ENCODE measurements around the gene FOLR3.
"Not testable (repeated sequence)": the region's sequence is repeated elsewhere in the genome, so short reads cannot be mapped to it uniquely, and the experiment has no call there.

FOLR3 gene

GRCh38 chr11:72138821-72139390, 3.4 kb downstream of the FOLR3 start:
- no peak overlapping the region for H3K9ac ChIP-seq (ENCODE audit: low read depth, low read length)
- H3K4me1 ChIP-seq (ENCODE audit: insufficient read depth, low read length): no peaks in the 10 kb centered on the region
- no peaks in the 10 kb centered on the region for H3K36me3 ChIP-seq (ENCODE audit: insufficient read depth, low read length)
- H3K9me3 ChIP-seq (ENCODE audit: control insufficient read depth, insufficient read depth, low read length): no peaks in the 10 kb centered on the region

- H3K9ac ChIP-seq (ENCODE audit: low read depth, low read length): no peak overlapping the region
- H3K9me3 ChIP-seq (ENCODE audit: control insufficient read depth, insufficient read depth, low read length): no peaks in the 10 kb centered on the region
- no peaks in the 10 kb centered on the region for H3K4me1 ChIP-seq (ENCODE audit: insufficient read depth, low read length)
- H3K36me3 ChIP-seq (ENCODE audit: insufficient read depth, low read length): no peaks in the 10 kb centered on the region
Observed at GRCh38 chr11:72139500-72139899, 4.0 kb downstream of the FOLR3 start.

- Histone ChIP-seq H3K9me3 (ENCODE audit: control insufficient read depth, insufficient read depth, low read length) (no peaks in the 10 kb centered on the region), H3K4me1 (ENCODE audit: insufficient read depth, low read length) (no peaks in the 10 kb centered on the region), H3K9ac (ENCODE audit: low read depth, low read length) (no peak overlapping the region), H3K36me3 (ENCODE audit: insufficient read depth, low read length) (no peaks in the 10 kb centered on the region)
Observed at GRCh38 chr11:72140661-72141060, 5.1 kb downstream of the FOLR3 start.

- no peaks in the 10 kb centered on the region for H3K9me3 ChIP-seq (ENCODE audit: control insufficient read depth, insufficient read depth, low read length)
- H3K9ac ChIP-seq (ENCODE audit: low read depth, low read length): no peak overlapping the region
- no peaks in the 10 kb centered on the region for H3K4me1 ChIP-seq (ENCODE audit: insufficient read depth, low read length)
- no peaks in the 10 kb centered on the region for H3K36me3 ChIP-seq (ENCODE audit: insufficient read depth, low read length)
Observed at GRCh38 chr11:72141066-72141465, 5.5 kb downstream of the FOLR3 start.

GRCh38 chr11:72142086-72142485, 6.6 kb downstream of the FOLR3 start:
- H3K9ac ChIP-seq (ENCODE audit: low read depth, low read length); H3K9me3 ChIP-seq (ENCODE audit: control insufficient read depth, insufficient read depth, low read length); H3K4me1 ChIP-seq (ENCODE audit: insufficient read depth, low read length); H3K36me3 ChIP-seq (ENCODE audit: insufficient read depth, low read length): not testable (repeated sequence)

GRCh38 chr11:72142543-72142942, 7.0 kb downstream of the FOLR3 start:
- not testable (repeated sequence) for H3K36me3 ChIP-seq (ENCODE audit: insufficient read depth, low read length); H3K4me1 ChIP-seq (ENCODE audit: insufficient read depth, low read length); H3K9me3 ChIP-seq (ENCODE audit: control insufficient read depth, insufficient read depth, low read length); H3K9ac ChIP-seq (ENCODE audit: low read depth, low read length)

- no peaks in the 10 kb centered on the region for H3K36me3 ChIP-seq (ENCODE audit: insufficient read depth, low read length)
- H3K9me3 ChIP-seq (ENCODE audit: control insufficient read depth, insufficient read depth, low read length): no peaks in the 10 kb centered on the region
- no peak overlapping the region for H3K9ac ChIP-seq (ENCODE audit: low read depth, low read length)
- no peaks in the 10 kb centered on the region for H3K4me1 ChIP-seq (ENCODE audit: insufficient read depth, low read length)
Observed at GRCh38 chr11:72144807-72145565, 9.5 kb downstream of the FOLR3 start.

GRCh38 chr11:72146625-72147024, 11.1 kb downstream of the FOLR3 start:
- H3K4me1 ChIP-seq (ENCODE audit: insufficient read depth, low read length): no peaks in the 10 kb centered on the region
- no peak overlapping the region for H3K9ac ChIP-seq (ENCODE audit: low read depth, low read length)
- H3K36me3 ChIP-seq (ENCODE audit: insufficient read depth, low read length): no peaks in the 10 kb centered on the region

GRCh38 chr11:72150882-72151281, 15.4 kb downstream of the FOLR3 start:
- Histone ChIP-seq H3K9ac (ENCODE audit: low read depth, low read length) (no peak overlapping the region), H3K9me3 (ENCODE audit: control insufficient read depth, insufficient read depth, low read length) (no peaks in the 10 kb centered on the region), H3K4me1 (ENCODE audit: insufficient read depth, low read length) (no peaks in the 10 kb centered on the region), H3K36me3 (ENCODE audit: insufficient read depth, low read length) (no peaks in the 10 kb centered on the region)

More at GRCh38 chr11:72146625-72147024, 11.1 kb downstream of the FOLR3 start:
- no peaks in the 10 kb centered on the region for H3K9me3 ChIP-seq (ENCODE audit: control insufficient read depth, insufficient read depth, low read length)

- H3K9ac ChIP-seq (ENCODE audit: low read depth, low read length); H3K36me3 ChIP-seq (ENCODE audit: insufficient read depth, low read length); H3K9me3 ChIP-seq (ENCODE audit: control insufficient read depth, insufficient read depth, low read length); H3K4me1 ChIP-seq (ENCODE audit: insufficient read depth, low read length): not testable (repeated sequence)
Observed at GRCh38 chr11:72153874-72154273, 18.3 kb downstream of the FOLR3 start.

GRCh38 chr11:72154816-72155215, 19.3 kb downstream of the FOLR3 start:
- Histone ChIP-seq H3K9me3 (ENCODE audit: control insufficient read depth, insufficient read depth, low read length) (no peaks in the 10 kb centered on the region), H3K4me1 (ENCODE audit: insufficient read depth, low read length) (no peaks in the 10 kb centered on the region), H3K36me3 (ENCODE audit: insufficient read depth, low read length) (no peaks in the 10 kb centered on the region), H3K9ac (ENCODE audit: low read depth, low read length) (no peak overlapping the region)

GRCh38 chr11:72155751-72156150, 20.2 kb downstream of the FOLR3 start:
- Histone ChIP-seq H3K9ac (ENCODE audit: low read depth, low read length) (no peak overlapping the region), H3K9me3 (ENCODE audit: control insufficient read depth, insufficient read depth, low read length) (no peaks in the 10 kb centered on the region), H3K36me3 (ENCODE audit: insufficient read depth, low read length) (no peaks in the 10 kb centered on the region), H3K4me1 (ENCODE audit: insufficient read depth, low read length) (no peaks in the 10 kb centered on the region)

- Histone ChIP-seq H3K9me3 (ENCODE audit: control insufficient read depth, insufficient read depth, low read length) (no peaks in the 10 kb centered on the region; the same call in 1 of the 2 replicates), H3K9ac (ENCODE audit: low read depth, low read length) (no peak overlapping the region), H3K36me3 (ENCODE audit: insufficient read depth, low read length) (no peaks in the 10 kb centered on the region), H3K4me1 (ENCODE audit: insufficient read depth, low read length) (no peaks in the 10 kb centered on the region)
Observed at GRCh38 chr11:72157131-72157530, 21.6 kb downstream of the FOLR3 start.

GRCh38 chr11:72160319-72160718, 24.8 kb downstream of the FOLR3 start:
- no peak overlapping the region for H3K9ac ChIP-seq (ENCODE audit: low read depth, low read length)
- H3K9me3 ChIP-seq (ENCODE audit: control insufficient read depth, insufficient read depth, low read length): no peaks in the 10 kb centered on the region; the same call in 1 of the 2 replicates
- H3K4me1 ChIP-seq (ENCODE audit: insufficient read depth, low read length): no peaks in the 10 kb centered on the region
- no peaks in the 10 kb centered on the region for H3K36me3 ChIP-seq (ENCODE audit: insufficient read depth, low read length)

- Histone ChIP-seq H3K9me3 (ENCODE audit: control insufficient read depth, insufficient read depth, low read length) (no peaks in the 10 kb centered on the region; the same call in 1 of the 2 replicates), H3K9ac (ENCODE audit: low read depth, low read length) (no peak overlapping the region), H3K4me1 (ENCODE audit: insufficient read depth, low read length) (no peaks in the 10 kb centered on the region), H3K36me3 (ENCODE audit: insufficient read depth, low read length) (no peaks in the 10 kb centered on the region)
Observed at GRCh38 chr11:72162891-72163492, 27.5 kb downstream of the FOLR3 start.
